Cerebellar cortex (tissue), 1 donor: ENCODE results near the gene STYX.
"Not testable (repeated sequence)": the region's sequence is repeated elsewhere in the genome, so short reads cannot be mapped to it uniquely, and the experiment has no call there.

Source experiments
- DNase-seq: peaks from one replicate; pipeline ENCODE4 v3.0.0-alpha.2; 2015; ENCODE audit warnings: low spot score

Gene STYX

DNA sequence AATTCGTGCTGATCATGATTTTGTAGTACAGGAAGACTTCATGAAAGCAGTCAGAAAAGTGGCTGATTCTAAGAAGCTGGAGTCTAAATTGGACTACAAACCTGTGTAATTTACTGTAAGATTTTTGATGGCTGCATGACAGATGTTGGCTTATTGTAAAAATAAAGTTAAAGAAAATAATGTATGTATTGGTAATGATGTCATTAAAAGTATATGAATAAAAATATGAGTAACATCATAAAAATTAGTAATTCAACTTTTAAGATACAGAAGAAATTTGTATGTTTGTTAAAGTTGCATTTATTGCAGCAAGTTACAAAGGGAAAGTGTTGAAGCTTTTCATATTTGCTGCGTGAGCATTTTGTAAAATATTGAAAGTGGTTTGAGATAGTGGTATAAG, 2.5 kb upstream of the STYX start:
- not testable (repeated sequence) for DNase-seq

DNA sequence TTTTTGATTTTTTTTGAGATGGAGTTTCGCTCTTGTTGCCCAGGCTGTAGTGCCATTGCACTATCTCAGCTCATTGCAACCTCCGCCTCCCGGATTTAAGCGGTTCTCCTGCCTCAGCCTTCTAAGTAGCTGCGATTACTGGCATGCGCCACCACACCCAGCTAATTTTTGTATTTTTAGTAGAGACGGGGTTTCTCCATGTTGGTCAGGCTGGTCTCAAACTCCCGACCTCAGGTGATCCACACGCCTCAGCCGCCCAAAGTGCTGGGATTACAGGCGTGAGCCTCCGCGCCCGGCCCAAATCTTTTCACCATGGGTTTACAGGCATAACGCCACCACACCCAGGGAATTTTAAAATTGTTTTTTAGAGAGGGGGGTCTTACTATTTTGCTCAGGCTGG, 931 bp upstream of the STYX start:
- not testable (repeated sequence) for DNase-seq

DNA sequence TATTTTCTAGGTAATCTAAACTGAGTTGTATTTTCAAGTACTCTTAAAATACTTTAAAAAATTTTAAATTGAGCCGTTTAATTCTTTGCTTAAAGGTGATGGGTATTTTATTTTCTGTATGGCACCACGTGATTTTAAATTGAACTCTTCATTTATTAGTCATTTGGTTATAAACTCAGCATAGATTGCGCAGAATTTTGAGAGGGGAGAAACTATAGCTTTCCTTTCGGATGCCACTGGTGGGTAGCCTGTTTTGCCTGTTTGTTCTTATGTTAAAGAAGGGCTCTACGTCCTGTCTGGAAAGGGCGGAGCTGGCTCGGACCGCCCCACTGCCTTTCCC, 411 bp upstream of the STYX start:
- no peak for DNase-seq

GRCh38 chr14:52730709-52731111, 744 bp downstream of the STYX start:
- no peak for DNase-seq

GRCh38 chr14:52733824-52734223, 3.9 kb downstream of the STYX start:
- no peak for DNase-seq

DNA sequence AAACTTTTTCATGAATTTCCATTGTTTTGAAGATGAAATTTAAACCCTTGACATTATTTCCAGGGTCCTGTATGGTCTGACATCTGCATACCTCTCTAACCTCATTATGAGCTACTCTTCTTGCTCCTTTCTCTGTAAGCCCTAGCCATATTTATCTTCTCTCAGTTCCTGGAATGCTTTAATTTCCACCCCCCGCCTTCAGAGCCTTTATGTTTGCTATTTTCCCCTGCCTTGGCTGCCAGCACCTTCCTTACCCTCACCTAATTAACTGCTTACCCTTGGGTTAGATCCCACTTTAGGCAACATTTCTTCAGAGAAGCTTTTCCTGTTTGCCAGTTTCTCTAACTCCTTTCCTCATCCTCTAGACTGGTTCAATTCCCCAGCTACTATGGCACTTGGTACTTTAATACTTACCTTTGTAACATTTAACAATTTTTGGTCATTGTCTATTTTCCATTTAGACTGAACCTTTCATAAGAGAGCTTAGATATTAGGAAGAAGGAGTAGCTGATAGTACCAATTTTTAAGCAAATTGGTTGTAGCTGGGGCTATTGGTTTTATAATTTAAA, 6.0 kb downstream of the STYX start:
- DNase-seq, result no peak

GRCh38 chr14:52738409-52738808, 8.4 kb downstream of the STYX start:
- DNase-seq, result no peak

GRCh38 chr14:52740751-52741150, 10.8 kb downstream of the STYX start:
- DNase-seq, result no peak

DNA sequence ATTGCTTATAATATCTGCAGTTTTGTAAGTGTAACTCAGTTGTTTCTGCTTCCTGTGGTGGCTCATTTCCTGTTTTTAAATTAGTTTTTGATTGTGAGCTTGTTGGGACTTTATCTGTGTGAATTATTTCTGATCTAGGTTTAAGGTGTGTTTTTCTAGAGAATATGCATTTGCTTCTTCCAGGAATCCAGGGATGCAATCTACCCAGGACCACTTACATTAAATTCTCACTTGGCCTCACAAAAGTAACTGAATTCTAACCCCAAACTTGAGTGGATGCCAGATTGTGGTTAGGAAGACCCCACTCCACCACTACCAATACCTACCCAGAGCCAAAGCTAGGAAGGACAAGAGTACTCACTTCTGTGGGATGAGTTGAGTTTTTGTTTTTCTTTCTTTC, 11.9 kb downstream of the STYX start:
- DNase-seq, result no peak

GRCh38 chr14:52748647-52749292, 18.8 kb downstream of the STYX start:
- no peak for DNase-seq

- DNase-seq, result no peak
These were observed 25.8 kb downstream of the STYX start for GRCh38 chr14:52755607-52756316.

- no peak for DNase-seq
These were observed 29.2 kb downstream of the STYX start for GRCh38 chr14:52759145-52759544.

GRCh38 chr14:52762923-52763322, 33.0 kb downstream of the STYX start:
- DNase-seq, result not testable (repeated sequence)

- no peak for DNase-seq
These were observed 37.3 kb downstream of the STYX start for GRCh38 chr14:52767058-52767833.

DNA sequence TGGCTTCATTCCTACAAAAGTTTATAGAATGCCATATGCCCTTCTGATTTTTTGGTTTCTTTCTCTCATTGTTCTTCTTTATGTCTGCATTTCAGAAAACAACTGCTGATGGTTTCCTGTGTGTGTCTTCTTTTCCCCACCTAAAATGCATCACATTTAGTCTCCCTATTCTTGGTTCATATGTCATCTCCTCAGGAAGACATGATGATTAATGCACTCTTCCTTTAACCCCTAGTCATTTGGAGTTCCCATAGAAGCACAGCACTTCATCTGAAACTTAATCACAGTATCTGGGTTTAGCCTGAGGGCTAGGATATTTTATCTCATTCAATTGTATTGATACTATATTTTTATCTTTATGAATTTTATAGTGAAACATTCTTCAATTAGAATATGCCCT, 39.9 kb downstream of the STYX start:
- DNase-seq, result no peak

DNA sequence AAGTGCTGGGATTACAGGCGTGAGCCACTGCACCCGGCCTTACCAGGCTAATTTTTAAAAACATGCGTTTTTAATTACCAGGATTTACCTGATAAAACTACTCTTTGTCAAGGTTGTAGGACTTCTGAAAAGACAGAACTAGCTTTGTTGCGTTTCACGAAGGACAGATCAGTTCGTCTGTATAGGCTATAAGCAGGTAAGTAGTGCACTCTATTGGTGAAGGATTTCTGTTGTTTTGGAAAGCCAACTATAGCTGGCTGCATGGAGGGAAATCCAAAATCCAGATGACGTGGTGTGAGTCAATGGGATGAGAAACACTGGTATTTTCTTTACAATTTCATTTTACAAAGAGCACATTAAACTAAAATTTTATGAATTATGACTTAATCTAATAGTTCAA, 46.9 kb downstream of the STYX start:
- peak; percentile 43 for DNase-seq

GRCh38 chr14:52778702-52779101, 48.7 kb downstream of the STYX start:
- DNase-seq, result no peak

DNA sequence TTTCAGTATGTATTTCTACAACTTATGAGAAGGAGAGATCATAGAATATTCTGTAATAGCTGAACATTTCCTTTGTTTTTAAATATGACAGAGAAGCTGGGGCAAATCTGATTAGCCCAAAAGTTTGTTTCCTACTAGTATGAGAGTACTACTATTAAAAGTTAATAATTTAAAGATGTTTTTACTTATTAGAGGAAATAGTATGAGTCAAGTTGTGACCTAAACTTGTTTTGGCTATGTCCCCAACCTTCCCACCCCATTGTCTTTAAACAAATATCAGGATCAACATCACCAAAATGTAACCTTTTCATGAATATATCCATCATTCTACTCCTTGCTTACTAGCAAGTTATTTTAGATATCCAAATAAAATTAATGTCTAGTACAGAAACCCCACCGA, 50.9 kb downstream of the STYX start:
- no peak for DNase-seq

DNA sequence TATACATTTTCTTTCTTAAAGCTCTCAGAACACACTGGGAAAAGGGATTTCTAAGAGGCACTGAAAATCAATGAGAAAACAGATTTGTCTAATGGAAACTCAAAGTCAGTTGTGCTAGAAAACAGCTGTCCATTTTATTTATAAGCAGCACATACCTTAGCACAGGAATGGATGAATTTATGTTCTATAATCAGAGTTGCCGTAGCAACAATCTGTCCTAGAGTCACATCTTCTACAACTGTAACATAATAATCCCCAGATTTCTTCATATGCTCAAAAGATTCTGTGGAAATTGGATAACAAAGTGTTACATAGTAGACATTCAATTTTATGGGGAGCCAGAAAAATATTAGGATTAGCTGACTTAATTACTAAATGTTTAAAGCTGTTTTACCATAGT, 51.7 kb downstream of the STYX start:
- no peak for DNase-seq

- no peak for DNase-seq
These were observed 53.2 kb downstream of the STYX start for GRCh38 chr14:52783206-52783605.

GRCh38 chr14:52786887-52787286, 56.9 kb downstream of the STYX start:
- DNase-seq, result no peak

DNA sequence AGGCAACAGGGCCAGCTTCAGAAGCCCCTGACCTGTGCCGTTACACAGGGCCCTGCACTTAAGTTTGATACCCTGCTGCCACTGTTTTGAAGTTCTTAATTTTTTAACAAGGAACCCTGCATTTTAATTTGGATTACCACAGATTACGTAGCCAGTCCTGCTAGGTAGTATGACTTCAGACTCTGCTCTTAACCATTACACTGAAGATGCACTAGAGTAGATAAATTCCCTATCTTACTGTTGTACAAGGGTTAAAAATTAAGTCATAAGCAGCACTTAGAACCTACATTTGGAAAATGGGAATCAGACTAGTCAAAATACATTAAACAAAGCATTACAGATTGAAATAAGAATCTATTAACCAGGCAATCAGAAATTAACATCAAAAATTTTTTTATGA, 59.2 kb downstream of the STYX start:
- DNase-seq, result no peak
